GM21515 (cell line): ENCODE data around the gene TSHZ1.

Source experiments
- ATAC-seq: cut with Tn5 transposase; IDR thresholded peaks from one replicate; pipeline ENCODE4 v1.9.1; 2021; ENCODE audit not compliant: unreplicated experiment

Gene TSHZ1

GRCh38 chr18:75246721-75247610 is 36.4 kb downstream of the TSHZ1 start:
- ATAC-seq: no peak

- ATAC-seq: peak; percentile 63
These were observed 37.2 kb downstream of the TSHZ1 start for GRCh38 chr18:75247611-75248421.

- ATAC-seq: no peak
These were observed 38.0 kb downstream of the TSHZ1 start for GRCh38 chr18:75248426-75249174.

GRCh38 chr18:75249175-75249518 is 38.5 kb downstream of the TSHZ1 start:
- no peak for ATAC-seq

- no peak for ATAC-seq
These were observed 39.3 kb downstream of the TSHZ1 start for GRCh38 chr18:75249672-75250470.

GRCh38 chr18:75250471-75250821 is 39.8 kb downstream of the TSHZ1 start:
- ATAC-seq: no peak

GRCh38 chr18:75251466-75251865 is 40.9 kb downstream of the TSHZ1 start:
- ATAC-seq: no peak

GRCh38 chr18:75252136-75252535 is 41.5 kb downstream of the TSHZ1 start:
- no peak for ATAC-seq

GRCh38 chr18:75253043-75253442 is 42.4 kb downstream of the TSHZ1 start:
- ATAC-seq: no peak

GRCh38 chr18:75253784-75254183 is 43.2 kb downstream of the TSHZ1 start:
- ATAC-seq: no peak

- ATAC-seq: no peak
These were observed 44.5 kb downstream of the TSHZ1 start for GRCh38 chr18:75255094-75255493.

- no peak for ATAC-seq
These were observed 45.8 kb downstream of the TSHZ1 start for GRCh38 chr18:75256376-75256775.

GRCh38 chr18:75257605-75258004 is 47.0 kb downstream of the TSHZ1 start:
- no peak for ATAC-seq

- peak; percentile 92 for ATAC-seq
These were observed 51.0 kb downstream of the TSHZ1 start for GRCh38 chr18:75261430-75262223.

GRCh38 chr18:75262511-75262910 is 51.9 kb downstream of the TSHZ1 start:
- no peak for ATAC-seq

GRCh38 chr18:75264195-75264594 is 53.6 kb downstream of the TSHZ1 start:
- no peak for ATAC-seq

GRCh38 chr18:75264926-75265597 is 54.5 kb downstream of the TSHZ1 start:
- no peak for ATAC-seq

GRCh38 chr18:75265872-75266271 is 55.3 kb downstream of the TSHZ1 start:
- ATAC-seq: no peak

GRCh38 chr18:75267643-75268363 is 57.2 kb downstream of the TSHZ1 start:
- ATAC-seq: peak; percentile 54
